HCT116 (cell line): ENCODE results near the gene FBXL13. TPM values are rescaled to one million over a fixed set of nuclear protein-coding genes. Genes with fewer than 3 reads are reported as not detected.

ENCODE experiments used
- ATAC-seq: fragments of 200-7000 bp; cut with Tn5 transposase; 2 replicates; pipeline ENCODE4 v1.9.1; 2020; ENCODE audit warnings: mild to moderate bottlenecking, moderate library complexity
- BruUV-seq: library from RNA; stranded (reverse); fragments of 400-500 nt; replicated peaks from 2 replicates; lab custom pipeline; 2021; lab: Mats Ljungman, UMichigan
- CTCF ChIA-PET: fragments of 300-600 bp; sonication (Branson Sonifier 250); formaldehyde crosslinking; loops from one replicate; lab custom pipeline; 2021; ENCODE audit warnings: antibody characterized with exemption; lab: Charles Lee
- POLR2A ChIA-PET: fragments of 300-600, 350-600 bp; sonication (Branson Sonifier 250); formaldehyde crosslinking; loops from one replicate; lab custom pipeline; 2021; ENCODE audit warnings: antibody characterized with exemption; lab: Charles Lee
- RAD21 ChIA-PET, 2 experiments: fragments of 300-600 bp; sonication (Branson Sonifier 250); formaldehyde crosslinking; loops; one replicate each; lab custom pipeline; 2023; ENCODE audit warnings: low total read pairs in 2 of 2; ENCODE audit not compliant: uncharacterized antibody in 2 of 2, unreplicated experiment in 2 of 2, low non-redundant PET in 1 of 2; lab: Charles Lee
- DNase-seq: peaks from one replicate; pipeline ENCODE4 v3.0.0-alpha.2; 2010; ENCODE audit warnings: low read depth, low spot score
- H2AFZ ChIP-seq: fragments of 200-600 bp; shearing (Covaris generic), sonication (generic); 2 replicates; pipeline ENCODE4 v1.6.1; 2017; ENCODE audit warnings: low read depth, mixed run types, mixed read lengths, antibody characterized with exemption, low read length; ENCODE audit not compliant: poor library complexity, severe bottlenecking
- H3K27ac ChIP-seq: 2 replicates; pipeline ENCODE4 v1.5.1; 2012; ENCODE audit warnings: low read depth, low read length
- H3K27me3 ChIP-seq: fragments of 200-600 bp; sonication (generic); 2 replicates; pipeline ENCODE4 v1.6.1; 2016; ENCODE audit warnings: mixed run types, low read length, mixed read lengths; ENCODE audit not compliant: insufficient read depth
- H3K36me3 ChIP-seq, 2 experiments: fragments of 200-500 bp in 1 of 2; fragments of 200-600 bp in 1 of 2; sonication (Bioruptor generic) in 1 of 2; sonication (generic) in 1 of 2; 2 replicates each; pipeline versions ENCODE4 v1.5.1 to v1.6.1; 2014 to 2016; ENCODE audit warnings: low read length in 2 of 2, inconsistent platforms in 1 of 2, mixed read lengths in 1 of 2, mixed run types in 1 of 2; ENCODE audit not compliant: insufficient read depth in 2 of 2, control insufficient read depth in 1 of 2
- H3K4me1 ChIP-seq, 2 experiments: fragments of 200-600 bp in 1 of 2; sonication (generic) in 1 of 2; 2 replicates each; pipeline versions ENCODE4 v1.5.1 to v1.6.1; 2012 to 2017; ENCODE audit warnings: low read length in 2 of 2, inconsistent platforms in 1 of 2, mild to moderate bottlenecking in 1 of 2, mixed read lengths in 1 of 2, mixed run types in 1 of 2, moderate library complexity in 1 of 2; ENCODE audit not compliant: insufficient read depth in 2 of 2, control insufficient read depth in 1 of 2
- H3K4me2 ChIP-seq: fragments of 200-600 bp; sonication (generic); 2 replicates; pipeline ENCODE4 v1.6.1; 2017; ENCODE audit warnings: mixed run types, low read length, mixed read lengths
- H3K4me3 ChIP-seq, 2 experiments: fragments of 200-600 bp in 1 of 2; sonication (generic) in 1 of 2; replicated peaks in 1 of 2; 2 replicates each; pipeline ENCODE4 v1.5.1; 2011 to 2016; ENCODE audit warnings: low read length in 2 of 2, control low read depth in 1 of 2, low read depth in 1 of 2, mild to moderate bottlenecking in 1 of 2, mixed read lengths in 1 of 2, mixed run types in 1 of 2
- H3K79me2 ChIP-seq: fragments of 200-600 bp; sonication (generic); 2 replicates; pipeline ENCODE4 v1.6.1; 2017; ENCODE audit warnings: mild to moderate bottlenecking, mixed run types, low read length, moderate library complexity, mixed read lengths; ENCODE audit not compliant: insufficient read depth
- H3K9ac ChIP-seq: fragments of 200-600 bp; sonication (generic); 2 replicates; pipeline ENCODE4 v1.6.1; 2016; ENCODE audit warnings: low read length, mixed read lengths
- H3K9me2 ChIP-seq: fragments of 200-600 bp; sonication (generic), shearing (Covaris generic); 2 replicates; pipeline ENCODE4 v1.6.1; 2017; ENCODE audit warnings: mixed run types, mild to moderate bottlenecking, moderate library complexity; ENCODE audit not compliant: insufficient read depth
- H3K9me3 ChIP-seq, 2 experiments: fragments of 200-500 bp in 1 of 2; fragments of 200-600 bp in 1 of 2; sonication (Bioruptor generic) in 1 of 2; sonication (generic) in 1 of 2; 2 replicates each; pipeline ENCODE4 v1.6.1; 2014 to 2017; ENCODE audit warnings: low read length in 2 of 2, mixed read lengths in 2 of 2, inconsistent platforms in 1 of 2, low read depth in 1 of 2, mild to moderate bottlenecking in 1 of 2, mixed run types in 1 of 2, moderate library complexity in 1 of 2; ENCODE audit not compliant: control insufficient read depth in 1 of 2, insufficient read depth in 1 of 2
- H4K20me1 ChIP-seq: fragments of 200-600 bp; sonication (generic), shearing (Covaris generic); 2 replicates; pipeline ENCODE4 v1.6.1; 2017; ENCODE audit warnings: mixed run types, mild to moderate bottlenecking, moderate library complexity; ENCODE audit not compliant: insufficient read depth
- ATF3 ChIP-seq: IDR thresholded peaks from 2 replicates; pipeline ENCODE4 v1.6.1; 2012
- EZH2phosphoT487 ChIP-seq: fragments of 200-600 bp; IDR thresholded peaks from 2 replicates; pipeline ENCODE4 v1.6.1; 2018; ENCODE audit warnings: antibody characterized with exemption, borderline replicate concordance
- FOSL1 ChIP-seq: IDR thresholded peaks from 2 replicates; pipeline ENCODE4 v1.6.1; 2012; ENCODE audit warnings: low read depth
- JUND ChIP-seq: IDR thresholded peaks from 2 replicates; pipeline ENCODE4 v1.6.1; 2012
- POLR2AphosphoS5 ChIP-seq: IDR thresholded peaks from 2 replicates; pipeline ENCODE4 v1.6.1; 2011; ENCODE audit warnings: mild to moderate bottlenecking, low read depth, low read length, moderate library complexity
- RAD21 ChIP-seq: IDR thresholded peaks from 2 replicates; pipeline ENCODE4 v1.6.1; 2012; ENCODE audit warnings: low read depth, mild to moderate bottlenecking
- REST ChIP-seq: IDR thresholded peaks from 2 replicates; pipeline ENCODE4 v1.6.1; 2012; ENCODE audit warnings: low read depth
- SIN3A ChIP-seq: IDR thresholded peaks from 2 replicates; pipeline ENCODE4 v1.6.1; 2012; ENCODE audit warnings: low read depth
- SRF ChIP-seq: IDR thresholded peaks from 2 replicates; pipeline ENCODE4 v1.6.1; 2012; ENCODE audit warnings: low read depth
- YY1 ChIP-seq: IDR thresholded peaks from 2 replicates; pipeline ENCODE4 v1.6.1; 2011; ENCODE audit warnings: low read length, low read depth, moderate library complexity, mild to moderate bottlenecking; ENCODE audit not compliant: insufficient replicate concordance; ENCODE audit errors: extremely low read depth
- ZBTB33 ChIP-seq: IDR thresholded peaks from 2 replicates; pipeline ENCODE4 v1.6.1; 2011; ENCODE audit warnings: mild to moderate bottlenecking, low read length, moderate library complexity; ENCODE audit not compliant: insufficient replicate concordance; ENCODE audit errors: extremely low read depth
- ZNF274 ChIP-seq: fragments of 200-500 bp; sonication (Bioruptor generic); IDR thresholded peaks from 2 replicates; pipeline ENCODE4 v1.6.1; 2014; ENCODE audit warnings: mild to moderate bottlenecking, low read depth, low read length, inconsistent platforms
- intact Hi-C: fragments of 100-400 bp; cut with micrococcal nuclease; formaldehyde crosslinking; loops from 2 replicates; pipeline ENCODE4 v1.10.0; 2022
- total RNA-seq: library from RNA; stranded (reverse); gene quantifications from one replicate; pipeline ENCODE4 v1.2.1, GENCODE V29; 2021; ENCODE audit not compliant: unreplicated experiment

The FBXL13 gene
- total RNA-seq, 1 experiment from 2014 or later = 1.0 TPM

- no TSS peak for BruUV-seq
These were observed 155.8 kb downstream of the FBXL13 start for GRCh38 chr7:102918845-102919244.

GRCh38 chr7:102917436-102918353 lies 156.9 kb downstream of the FBXL13 start:
- H3K36me3 ChIP-seq = no peaks in the 10 kb centered on the region
- RAD21 ChIA-PET = interaction anchor here (0.7 to 1.3 kb wide), 2 partner anchors 144 to 145 kb away, joined by 5 to 8 read pairs; no protein-coding TSS in a partner anchor
- no peaks in the 10 kb centered on the region for H3K9me2 ChIP-seq
- BruUV-seq = no TSS peak
- H3K9ac ChIP-seq = no peak overlapping the region
- H3K27me3 ChIP-seq = no peaks in the 10 kb centered on the region
- H3K79me2 ChIP-seq = no peaks in the 10 kb centered on the region
- DNase-seq (peak; percentile 16), ATAC-seq (peak; percentile 83)
- H3K4me1 ChIP-seq = peaks cover 0 to 15% of the 10 kb centered on the region in 2 experiments; a peak in 2 of 4 replicates
- no peaks in the 10 kb centered on the region for H3K9me3 ChIP-seq
- POLR2A ChIA-PET = no interaction called here
- H3K4me2 ChIP-seq = no peak overlapping the region
- no peak overlapping the region for H2AFZ ChIP-seq
- no peaks in the 10 kb centered on the region for H4K20me1 ChIP-seq
- H3K27ac ChIP-seq = no peak overlapping the region
- CTCF ChIA-PET = interaction anchor here (1.2 to 1.6 kb wide), 3 partner anchors 9 to 159 kb away, joined by 4 to 11 read pairs (median 6); no protein-coding TSS in a partner anchor
- intact Hi-C loops = loop anchor here (5.0 kb wide), 1 partner anchor 145 kb away; no protein-coding TSS in a partner anchor
- H3K4me3 ChIP-seq = no peak overlapping the region
- TF ChIP-seq REST (no peak), SRF (0 out of 2 replicates have a peak, but pooled peaks have one; percentile 34), EZH2phosphoT487 (no peak), RAD21 (peak; percentile 74), SIN3A (no peak), FOSL1 (no peak), POLR2AphosphoS5 (no peak), JUND (no peak), ZBTB33 (no peak)

More at GRCh38 chr7:102918845-102919244, 155.8 kb downstream of the FBXL13 start:
- Histone ChIP-seq H3K9ac (no peak overlapping the region), H3K27me3 (no peaks in the 10 kb centered on the region), H3K4me3 (no peak overlapping the region), H3K4me2 (no peak overlapping the region), H4K20me1 (no peaks in the 10 kb centered on the region), H3K4me1 (peaks cover 0 to 15% of the 10 kb centered on the region in 2 experiments; a peak in 2 of 4 replicates), H3K27ac (no peak overlapping the region), H3K36me3 (no peaks in the 10 kb centered on the region), H2AFZ (no peak overlapping the region), H3K9me3 (no peaks in the 10 kb centered on the region), H3K79me2 (no peaks in the 10 kb centered on the region), H3K9me2 (no peaks in the 10 kb centered on the region)
- TF ChIP-seq SRF (no peak), YY1 (no peak), ZNF274 (no peak), ATF3 (no peak)
- ATAC-seq (no peak), DNase-seq (no peak)
- ChIA-PET RAD21 (no interaction called here), CTCF (interaction anchor here (1.6 kb wide), 1 partner anchor 143 kb away, joined by 6 read pairs; no protein-coding TSS in a partner anchor), POLR2A (no interaction called here)
- intact Hi-C loops = loop anchor here (5.0 kb wide), 1 partner anchor 143 kb away; no protein-coding TSS in a partner anchor
